H1 (cell line): ENCODE data around the gene ADCY1. TPM values are rescaled to one million over a fixed set of nuclear protein-coding genes. Genes with fewer than 3 reads are reported as not detected.

Experiments used
- ASH2L ChIP-seq: fragments of 200-600, 300-600 bp; sonication (generic); IDR thresholded peaks from one replicate; pipeline ENCODE4 v1.7.1; 2017; ENCODE audit warnings: low read length
- BCL11A ChIP-seq, 2 experiments: IDR thresholded peaks; one replicate each; pipeline ENCODE4 v1.6.1; 2011; ENCODE audit warnings: low read depth in 2 of 2, low read length in 2 of 2, mild to moderate bottlenecking in 2 of 2
- EGR1 ChIP-seq: IDR thresholded peaks from 2 replicates; pipeline ENCODE4 v1.6.1; 2011; ENCODE audit warnings: low read depth, low read length, borderline replicate concordance
- GABPA ChIP-seq: IDR thresholded peaks from 2 replicates; pipeline ENCODE4 v1.6.1; 2011; ENCODE audit warnings: mild to moderate bottlenecking, low read length, moderate library complexity, borderline replicate concordance; ENCODE audit not compliant: insufficient read depth
- HDAC2 ChIP-seq, 2 experiments: fragments of 300-600 bp in 1 of 2; sonication (generic) in 1 of 2; IDR thresholded peaks; 2 replicates each; pipeline ENCODE4 v1.6.1; 2011 to 2012; ENCODE audit warnings: low read depth in 2 of 2, low read length in 2 of 2, mild to moderate bottlenecking in 2 of 2, moderate library complexity in 2 of 2, borderline replicate concordance in 1 of 2, inconsistent platforms in 1 of 2
- JUND ChIP-seq: IDR thresholded peaks from 2 replicates; pipeline ENCODE4 v1.6.1; 2011; ENCODE audit warnings: mild to moderate bottlenecking, improper control_type of control experiment, low read length
- KDM5A ChIP-seq: fragments of 200-600 bp; IDR thresholded peaks from 2 replicates; pipeline ENCODE4 v1.7.1; 2012; ENCODE audit warnings: mild to moderate bottlenecking, low read length, inconsistent platforms, mixed read lengths
- RFX5 ChIP-seq: IDR thresholded peaks from 2 replicates; pipeline ENCODE4 v1.6.1; 2011; ENCODE audit warnings: low read depth, low read length, improper control_type of control experiment, borderline replicate concordance
- polyA plus RNA-seq, 7 experiments: library from polyadenylated mRNA; depleted of rRNA in 3 of 7; stranded (reverse) in 5 of 7; unstranded in 2 of 7; fragments of >200 nt in 5 of 7; fragments of 200-250 nt in 2 of 7; gene quantifications; 1 replicate in 5 of 7; 2 replicates in 1 of 7; 4 replicates in 1 of 7; pipeline versions ENCODE4 v1.2.1 to v1.2.3, GENCODE V29; 2011 to 2013; ENCODE audit warnings: missing spikeins in 2 of 7, mixed read lengths in 2 of 7
- total RNA-seq: library from RNA; stranded (reverse); fragmentation: NEBNext Ultra II Directional; extraction: Animal tissue kit (Norgen Biotek cat#: 25700); gene quantifications from 2 replicates; pipeline ENCODE4 v1.2.1, GENCODE V29; 2021

ADCY1 gene
- total and polyA plus RNA-seq, 2 of the 8 experiments (the other 6 are each of a cell fraction or from before 2014, with no cell fraction given), result 7.9 to 26.9 TPM

DNA sequence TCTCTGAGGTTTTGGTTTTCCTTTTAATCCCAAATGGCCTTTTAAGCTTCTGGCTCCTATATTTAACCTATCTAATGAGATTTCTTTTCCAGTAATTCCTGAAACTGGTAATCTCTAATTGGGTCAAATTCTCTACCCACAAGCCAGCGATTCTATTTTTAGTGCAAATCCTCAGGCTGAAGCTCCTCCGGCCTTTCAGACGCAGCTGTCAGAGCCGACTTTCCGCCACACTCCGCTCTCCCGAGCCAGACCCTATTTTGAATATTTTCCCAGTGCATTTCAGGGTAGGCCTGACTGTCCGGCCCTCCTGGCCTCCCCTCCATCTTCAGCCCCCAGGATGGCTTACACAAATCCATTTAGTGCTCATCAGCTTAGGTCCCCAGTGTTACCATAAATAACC is 9.7 kb upstream of the ADCY1 start (continued):
- TF ChIP-seq RFX5 (no peak), GABPA (no peak), BCL11A (IDR thresholded peaks at IDR 0.05; ENCODE audit: low read depth in 2 of 2, low read length in 2 of 2) (no peak), KDM5A (no peak), JUND (no peak), EGR1 (no peak), HDAC2 (IDR thresholded peaks at IDR 0.05; ENCODE audit: borderline replicate concordance in 1 of 2, low read depth in 2 of 2, low read length in 2 of 2) (no peak), ASH2L (no peak)
